ENCODE results near the gene COL7A1.

DNA sequence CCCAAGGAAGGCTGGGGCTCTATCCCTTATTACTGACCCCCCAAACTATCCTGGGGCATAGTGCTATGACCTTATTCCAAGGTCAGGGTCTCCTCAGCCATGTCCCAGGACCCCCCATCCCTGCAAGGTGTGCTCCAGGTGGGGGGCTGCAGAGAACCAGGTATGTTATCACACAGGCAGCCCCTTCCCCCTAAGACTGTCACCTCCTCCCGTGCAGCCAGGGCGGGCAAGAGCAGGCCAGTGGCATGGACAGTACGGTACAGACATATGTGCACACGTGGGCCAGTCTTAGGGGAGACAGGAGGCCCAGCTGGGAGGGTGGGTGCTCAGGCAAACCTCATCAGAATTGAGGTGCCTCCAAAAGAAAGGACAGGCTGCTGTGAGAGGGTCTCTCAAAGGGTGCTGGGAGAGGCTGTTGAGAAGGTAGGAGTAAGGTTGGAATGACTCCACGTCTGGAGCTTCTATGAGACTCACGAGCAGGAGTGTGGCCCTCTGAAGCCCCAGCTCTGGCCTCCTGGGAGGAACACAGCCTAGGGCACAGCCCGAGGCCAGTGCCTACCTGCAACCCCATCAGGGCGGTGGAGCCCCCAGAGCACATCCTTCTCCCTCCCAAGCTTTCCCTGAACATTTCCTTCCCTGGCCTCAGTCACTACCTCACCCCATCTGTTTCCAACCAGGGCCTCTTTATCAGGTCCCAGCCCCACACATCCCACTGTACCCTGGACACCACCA, 1.7 kb upstream of the COL7A1 start:
- TF ChIP-seq, protein P1, sequence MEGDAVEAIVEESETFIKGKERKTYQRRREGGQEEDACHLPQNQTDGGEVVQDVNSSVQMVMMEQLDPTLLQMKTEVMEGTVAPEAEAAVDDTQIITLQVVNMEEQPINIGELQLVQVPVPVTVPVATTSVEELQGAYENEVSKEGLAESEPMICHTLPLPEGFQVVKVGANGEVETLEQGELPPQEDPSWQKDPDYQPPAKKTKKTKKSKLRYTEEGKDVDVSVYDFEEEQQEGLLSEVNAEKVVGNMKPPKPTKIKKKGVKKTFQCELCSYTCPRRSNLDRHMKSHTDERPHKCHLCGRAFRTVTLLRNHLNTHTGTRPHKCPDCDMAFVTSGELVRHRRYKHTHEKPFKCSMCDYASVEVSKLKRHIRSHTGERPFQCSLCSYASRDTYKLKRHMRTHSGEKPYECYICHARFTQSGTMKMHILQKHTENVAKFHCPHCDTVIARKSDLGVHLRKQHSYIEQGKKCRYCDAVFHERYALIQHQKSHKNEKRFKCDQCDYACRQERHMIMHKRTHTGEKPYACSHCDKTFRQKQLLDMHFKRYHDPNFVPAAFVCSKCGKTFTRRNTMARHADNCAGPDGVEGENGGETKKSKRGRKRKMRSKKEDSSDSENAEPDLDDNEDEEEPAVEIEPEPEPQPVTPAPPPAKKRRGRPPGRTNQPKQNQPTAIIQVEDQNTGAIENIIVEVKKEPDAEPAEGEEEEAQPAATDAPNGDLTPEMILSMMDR (conservative IDR thresholded peaks at IDR 0.05; ENCODE audit: low read length) = no peak
- TF ChIP-seq EZH2phosphoT487 (IDR thresholded peaks at IDR 0.05; ENCODE audit: borderline replicate concordance) = no peak
